ENCODE results near the gene CLEC2L. TPM values are rescaled to one million over a fixed set of nuclear protein-coding genes. Genes with fewer than 3 reads are reported as not detected.

CLEC2L gene
- total RNA-seq, 1 experiment from 2014 or later: not detected

DNA sequence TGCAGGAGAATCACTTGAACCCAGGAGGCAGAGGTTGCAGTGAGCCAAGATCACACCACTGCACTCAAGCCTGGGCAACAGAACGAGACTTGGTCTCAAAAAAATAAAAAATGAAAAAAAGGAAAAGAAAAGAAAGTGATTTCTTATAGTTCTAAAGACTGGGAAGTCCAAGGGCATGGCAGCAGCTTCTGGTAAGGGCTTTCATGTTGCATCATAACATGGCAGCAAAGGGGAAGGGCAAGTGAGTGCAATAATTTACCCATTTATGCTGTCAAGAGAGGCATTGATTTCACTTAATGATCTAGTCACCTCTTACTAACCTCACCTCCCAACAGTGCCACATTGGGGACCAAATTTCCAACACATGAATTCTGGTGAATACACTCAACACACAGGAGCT, 31.2 kb upstream of the CLEC2L start:
- no peak for TF ChIP-seq ZFX (IDR thresholded peaks at IDR 0.05)
- TF ChIP-seq, protein P1, sequence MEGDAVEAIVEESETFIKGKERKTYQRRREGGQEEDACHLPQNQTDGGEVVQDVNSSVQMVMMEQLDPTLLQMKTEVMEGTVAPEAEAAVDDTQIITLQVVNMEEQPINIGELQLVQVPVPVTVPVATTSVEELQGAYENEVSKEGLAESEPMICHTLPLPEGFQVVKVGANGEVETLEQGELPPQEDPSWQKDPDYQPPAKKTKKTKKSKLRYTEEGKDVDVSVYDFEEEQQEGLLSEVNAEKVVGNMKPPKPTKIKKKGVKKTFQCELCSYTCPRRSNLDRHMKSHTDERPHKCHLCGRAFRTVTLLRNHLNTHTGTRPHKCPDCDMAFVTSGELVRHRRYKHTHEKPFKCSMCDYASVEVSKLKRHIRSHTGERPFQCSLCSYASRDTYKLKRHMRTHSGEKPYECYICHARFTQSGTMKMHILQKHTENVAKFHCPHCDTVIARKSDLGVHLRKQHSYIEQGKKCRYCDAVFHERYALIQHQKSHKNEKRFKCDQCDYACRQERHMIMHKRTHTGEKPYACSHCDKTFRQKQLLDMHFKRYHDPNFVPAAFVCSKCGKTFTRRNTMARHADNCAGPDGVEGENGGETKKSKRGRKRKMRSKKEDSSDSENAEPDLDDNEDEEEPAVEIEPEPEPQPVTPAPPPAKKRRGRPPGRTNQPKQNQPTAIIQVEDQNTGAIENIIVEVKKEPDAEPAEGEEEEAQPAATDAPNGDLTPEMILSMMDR (IDR thresholded peaks at IDR 0.05 in 2 of 3, conservative IDR thresholded peaks at IDR 0.05 in 1 of 3; ENCODE audit: borderline replicate concordance in 1 of 3, insufficient read depth in 1 of 3, low read depth in 2 of 3, low read length in 2 of 3): no peak
- TF ChIP-seq YY1 (IDR thresholded peaks at IDR 0.05; ENCODE audit: extremely low read depth, insufficient replicate concordance, low read depth, low read length): no peak
- no peak for TF ChIP-seq RAD21 (IDR thresholded peaks at IDR 0.05; ENCODE audit: low read depth)
- TF ChIP-seq SIN3A (IDR thresholded peaks at IDR 0.05; ENCODE audit: low read depth): no peak
- peak; percentile 40; the same call in 1 of the 2 replicates for TF ChIP-seq CBX3 (IDR thresholded peaks at IDR 0.05; ENCODE audit: low read depth)

DNA sequence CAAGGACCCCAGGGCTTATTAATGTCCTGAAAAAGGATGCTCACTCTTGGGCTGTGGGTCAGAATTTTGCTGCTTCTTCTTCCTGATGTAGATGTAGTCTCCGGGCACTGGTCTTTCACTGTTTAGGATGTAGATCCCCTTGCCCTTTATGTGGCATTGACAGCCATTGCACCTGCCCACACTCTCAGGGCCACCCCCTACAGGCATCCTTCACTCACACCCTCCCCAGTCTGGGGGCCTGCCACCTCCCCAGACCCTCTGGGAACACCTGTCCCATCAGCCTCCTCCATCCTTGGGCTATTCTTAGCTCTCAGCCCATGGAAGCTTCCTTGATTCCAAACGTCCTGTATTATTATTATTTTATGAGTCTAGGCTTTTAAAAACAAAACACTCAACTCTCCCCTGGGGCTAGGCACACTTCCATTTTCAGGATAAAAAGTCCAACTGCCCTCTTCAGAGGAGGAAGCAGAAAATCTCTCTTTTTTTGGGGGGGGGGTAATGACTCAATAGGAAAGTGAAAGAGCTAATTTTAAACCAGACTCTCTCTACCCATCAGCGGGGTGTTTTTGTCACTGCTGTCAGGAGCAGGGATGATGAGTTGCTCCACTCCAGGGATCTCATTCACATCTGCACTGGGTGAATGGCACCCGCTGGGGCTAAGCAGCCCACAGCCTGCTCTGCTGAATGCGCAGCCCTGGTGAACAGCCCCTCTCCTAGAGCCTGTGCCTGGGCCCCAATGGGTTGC, 28.5 kb upstream of the CLEC2L start:
- CTCF ChIA-PET: interaction anchor here (1.7 kb wide), 1 partner anchor 61 kb away, joined by 5 read pairs; no protein-coding TSS in a partner anchor

More for the DNA sequence above, 31.2 kb upstream of the CLEC2L start:
- H3K9me2 ChIP-seq (ENCODE audit: insufficient read depth): no peaks in the 10 kb centered on the region
- H3K79me2 ChIP-seq (ENCODE audit: insufficient read depth, low read length): no peaks in the 10 kb centered on the region
- POLR2A ChIA-PET: no interaction called here
- intact Hi-C loops (cut with micrococcal nuclease): no loop called here
- BruUV-seq (replicated peaks): no TSS peak
- no peak overlapping the region for H3K4me3 ChIP-seq (replicated peaks in 1 of 2; ENCODE audit: low read depth in 1 of 2, low read length in 2 of 2)
- H3K36me3 ChIP-seq (ENCODE audit: control insufficient read depth in 1 of 2, insufficient read depth in 2 of 2, low read length in 2 of 2): no peaks in the 10 kb centered on the region
- no peaks in the 10 kb centered on the region for H3K27me3 ChIP-seq (ENCODE audit: insufficient read depth, low read length)
- RAD21 ChIA-PET (ENCODE audit: low non-redundant PET in 1 of 2, low total read pairs in 2 of 2, uncharacterized antibody in 2 of 2, unreplicated experiment in 2 of 2): no interaction called here
- CTCF ChIA-PET: no interaction called here
- no peaks in the 10 kb centered on the region for H3K4me1 ChIP-seq (ENCODE audit: control insufficient read depth in 1 of 2, insufficient read depth in 2 of 2, low read length in 2 of 2)
- H3K9ac ChIP-seq (ENCODE audit: low read length): no peak overlapping the region
- no peak for ATAC-seq
- H3K9me3 ChIP-seq (ENCODE audit: control insufficient read depth in 1 of 2, insufficient read depth in 1 of 2, low read depth in 1 of 2, low read length in 2 of 2): no peaks in the 10 kb centered on the region
- H2AFZ ChIP-seq (ENCODE audit: low read depth, low read length, poor library complexity, severe bottlenecking): no peak overlapping the region
- no peak overlapping the region for H3K27ac ChIP-seq (ENCODE audit: low read depth, low read length)
- no peak overlapping the region for H3K4me2 ChIP-seq (ENCODE audit: low read length)
- no peaks in the 10 kb centered on the region for H4K20me1 ChIP-seq (ENCODE audit: insufficient read depth)
- DNase-seq (ENCODE audit: low read depth, low spot score): no peak

More for the DNA sequence above, 28.5 kb upstream of the CLEC2L start:
- no peak for TF ChIP-seq POLR2A (IDR thresholded peaks at IDR 0.05; ENCODE audit: borderline replicate concordance, extremely low read depth, insufficient read depth, insufficient read length)
- TF ChIP-seq EZH2 (IDR thresholded peaks at IDR 0.05): no peak
- TF ChIP-seq, protein P2, sequence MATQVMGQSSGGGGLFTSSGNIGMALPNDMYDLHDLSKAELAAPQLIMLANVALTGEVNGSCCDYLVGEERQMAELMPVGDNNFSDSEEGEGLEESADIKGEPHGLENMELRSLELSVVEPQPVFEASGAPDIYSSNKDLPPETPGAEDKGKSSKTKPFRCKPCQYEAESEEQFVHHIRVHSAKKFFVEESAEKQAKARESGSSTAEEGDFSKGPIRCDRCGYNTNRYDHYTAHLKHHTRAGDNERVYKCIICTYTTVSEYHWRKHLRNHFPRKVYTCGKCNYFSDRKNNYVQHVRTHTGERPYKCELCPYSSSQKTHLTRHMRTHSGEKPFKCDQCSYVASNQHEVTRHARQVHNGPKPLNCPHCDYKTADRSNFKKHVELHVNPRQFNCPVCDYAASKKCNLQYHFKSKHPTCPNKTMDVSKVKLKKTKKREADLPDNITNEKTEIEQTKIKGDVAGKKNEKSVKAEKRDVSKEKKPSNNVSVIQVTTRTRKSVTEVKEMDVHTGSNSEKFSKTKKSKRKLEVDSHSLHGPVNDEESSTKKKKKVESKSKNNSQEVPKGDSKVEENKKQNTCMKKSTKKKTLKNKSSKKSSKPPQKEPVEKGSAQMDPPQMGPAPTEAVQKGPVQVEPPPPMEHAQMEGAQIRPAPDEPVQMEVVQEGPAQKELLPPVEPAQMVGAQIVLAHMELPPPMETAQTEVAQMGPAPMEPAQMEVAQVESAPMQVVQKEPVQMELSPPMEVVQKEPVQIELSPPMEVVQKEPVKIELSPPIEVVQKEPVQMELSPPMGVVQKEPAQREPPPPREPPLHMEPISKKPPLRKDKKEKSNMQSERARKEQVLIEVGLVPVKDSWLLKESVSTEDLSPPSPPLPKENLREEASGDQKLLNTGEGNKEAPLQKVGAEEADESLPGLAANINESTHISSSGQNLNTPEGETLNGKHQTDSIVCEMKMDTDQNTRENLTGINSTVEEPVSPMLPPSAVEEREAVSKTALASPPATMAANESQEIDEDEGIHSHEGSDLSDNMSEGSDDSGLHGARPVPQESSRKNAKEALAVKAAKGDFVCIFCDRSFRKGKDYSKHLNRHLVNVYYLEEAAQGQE (IDR thresholded peaks at IDR 0.05; ENCODE audit: low read depth): no peak
- TF ChIP-seq CBX3 (IDR thresholded peaks at IDR 0.05; ENCODE audit: low read depth): no peak
- no peak for TF ChIP-seq YY1 (IDR thresholded peaks at IDR 0.05; ENCODE audit: extremely low read depth, insufficient replicate concordance, low read depth, low read length)
- no peak for TF ChIP-seq ELF1 (IDR thresholded peaks at IDR 0.05; ENCODE audit: borderline replicate concordance, low read depth)
- TF ChIP-seq, protein P3, sequence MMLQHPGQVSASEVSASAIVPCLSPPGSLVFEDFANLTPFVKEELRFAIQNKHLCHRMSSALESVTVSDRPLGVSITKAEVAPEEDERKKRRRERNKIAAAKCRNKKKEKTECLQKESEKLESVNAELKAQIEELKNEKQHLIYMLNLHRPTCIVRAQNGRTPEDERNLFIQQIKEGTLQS (IDR thresholded peaks at IDR 0.05): no peak
- no peak for TF ChIP-seq SRF (IDR thresholded peaks at IDR 0.05; ENCODE audit: low read depth)
- no peaks in the 10 kb centered on the region for H3K9me3 ChIP-seq (ENCODE audit: control insufficient read depth in 1 of 2, insufficient read depth in 1 of 2, low read depth in 1 of 2, low read length in 2 of 2)
- no peaks in the 10 kb centered on the region for H3K9me2 ChIP-seq (ENCODE audit: insufficient read depth)
- H3K27ac ChIP-seq (ENCODE audit: low read depth, low read length): no peak overlapping the region
- no peaks in the 10 kb centered on the region for H3K79me2 ChIP-seq (ENCODE audit: insufficient read depth, low read length)
- no TSS peak for BruUV-seq (replicated peaks)
- no peak overlapping the region for H3K4me3 ChIP-seq (replicated peaks in 1 of 2; ENCODE audit: low read depth in 1 of 2, low read length in 2 of 2)
- ATAC-seq: no peak
- H4K20me1 ChIP-seq (ENCODE audit: insufficient read depth): no peaks in the 10 kb centered on the region
- ChIA-PET POLR2A (no interaction called here), RAD21 (ENCODE audit: low non-redundant PET in 1 of 2, low total read pairs in 2 of 2, uncharacterized antibody in 2 of 2, unreplicated experiment in 2 of 2) (no interaction called here)
- peaks cover 0 to 4% of the 10 kb centered on the region in 2 experiments; a peak in 1 of 4 replicates for H3K4me1 ChIP-seq (ENCODE audit: control insufficient read depth in 1 of 2, insufficient read depth in 2 of 2, low read length in 2 of 2)
- no peak overlapping the region for H3K9ac ChIP-seq (ENCODE audit: low read length)
- DNase-seq (ENCODE audit: low read depth, low spot score): no peak
- no peak overlapping the region for H2AFZ ChIP-seq (ENCODE audit: low read depth, low read length, poor library complexity, severe bottlenecking)
- no peak overlapping the region for H3K4me2 ChIP-seq (ENCODE audit: low read length)
- no peaks in the 10 kb centered on the region for H3K36me3 ChIP-seq (ENCODE audit: control insufficient read depth in 1 of 2, insufficient read depth in 2 of 2, low read length in 2 of 2)
- H3K27me3 ChIP-seq (ENCODE audit: insufficient read depth, low read length): no peaks in the 10 kb centered on the region
- intact Hi-C loops (cut with micrococcal nuclease): no loop called here

All from HCT116 (cell line).